Measurements from ENCODE around the gene ARV1. TPM values are rescaled to one million over a fixed set of nuclear protein-coding genes. Genes with fewer than 3 reads are reported as not detected.

Gene ARV1
- total RNA-seq, 1 donor = 20.3 TPM

DNA sequence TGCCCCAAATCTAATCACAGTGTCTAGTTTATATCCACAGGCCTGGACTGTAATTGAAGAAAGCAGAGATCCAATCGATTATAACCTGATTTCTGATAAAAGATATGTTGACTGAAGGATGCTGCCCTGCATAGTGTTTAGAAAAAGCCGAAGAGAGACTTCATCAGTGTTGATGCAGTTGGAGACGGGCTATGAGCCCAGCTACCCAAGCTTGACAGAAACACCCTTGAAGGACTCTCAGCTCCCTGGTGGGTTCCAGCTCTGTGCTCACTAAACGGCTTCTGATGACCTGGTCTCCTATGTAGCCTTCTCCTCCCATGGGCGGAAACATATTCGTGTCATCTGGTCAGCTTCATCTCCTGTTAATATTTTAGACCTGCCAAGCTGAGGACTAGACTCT lies 50.9 kb downstream of the ARV1 start:
- no peaks in the 10 kb centered on the region for H3K79me2 ChIP-seq (ENCODE audit: insufficient read depth, low read length)
- no peaks in the 10 kb centered on the region for H3K4me1 ChIP-seq (ENCODE audit: insufficient read depth, low read length)
- H4K20me1 ChIP-seq (ENCODE audit: insufficient read depth, low read length) = no peaks in the 10 kb centered on the region
- H3K36me3 ChIP-seq (ENCODE audit: insufficient read depth, low read length) = no peaks in the 10 kb centered on the region
- no peak for DNase-seq (ENCODE audit: insufficient read length, low spot score, missing footprints)
- TF ChIP-seq, protein P1, sequence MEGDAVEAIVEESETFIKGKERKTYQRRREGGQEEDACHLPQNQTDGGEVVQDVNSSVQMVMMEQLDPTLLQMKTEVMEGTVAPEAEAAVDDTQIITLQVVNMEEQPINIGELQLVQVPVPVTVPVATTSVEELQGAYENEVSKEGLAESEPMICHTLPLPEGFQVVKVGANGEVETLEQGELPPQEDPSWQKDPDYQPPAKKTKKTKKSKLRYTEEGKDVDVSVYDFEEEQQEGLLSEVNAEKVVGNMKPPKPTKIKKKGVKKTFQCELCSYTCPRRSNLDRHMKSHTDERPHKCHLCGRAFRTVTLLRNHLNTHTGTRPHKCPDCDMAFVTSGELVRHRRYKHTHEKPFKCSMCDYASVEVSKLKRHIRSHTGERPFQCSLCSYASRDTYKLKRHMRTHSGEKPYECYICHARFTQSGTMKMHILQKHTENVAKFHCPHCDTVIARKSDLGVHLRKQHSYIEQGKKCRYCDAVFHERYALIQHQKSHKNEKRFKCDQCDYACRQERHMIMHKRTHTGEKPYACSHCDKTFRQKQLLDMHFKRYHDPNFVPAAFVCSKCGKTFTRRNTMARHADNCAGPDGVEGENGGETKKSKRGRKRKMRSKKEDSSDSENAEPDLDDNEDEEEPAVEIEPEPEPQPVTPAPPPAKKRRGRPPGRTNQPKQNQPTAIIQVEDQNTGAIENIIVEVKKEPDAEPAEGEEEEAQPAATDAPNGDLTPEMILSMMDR (IDR thresholded peaks at IDR 0.05; ENCODE audit: extremely low read depth, low read depth, low read length) = no peak
- no peak overlapping the region for H3K27ac ChIP-seq (ENCODE audit: low read depth, low read length)
- H3K27me3 ChIP-seq (ENCODE audit: insufficient read depth, low read length) = no peaks in the 10 kb centered on the region
- H2AFZ ChIP-seq (ENCODE audit: low read length) = no peak overlapping the region
- no peak overlapping the region for H3K4me2 ChIP-seq (ENCODE audit: insufficient read depth, low read length)
- no peak overlapping the region for H3K4me3 ChIP-seq (ENCODE audit: insufficient read depth, low read length)
- no peaks in the 10 kb centered on the region for H3K9me3 ChIP-seq (ENCODE audit: low read depth, low read length)

DNA sequence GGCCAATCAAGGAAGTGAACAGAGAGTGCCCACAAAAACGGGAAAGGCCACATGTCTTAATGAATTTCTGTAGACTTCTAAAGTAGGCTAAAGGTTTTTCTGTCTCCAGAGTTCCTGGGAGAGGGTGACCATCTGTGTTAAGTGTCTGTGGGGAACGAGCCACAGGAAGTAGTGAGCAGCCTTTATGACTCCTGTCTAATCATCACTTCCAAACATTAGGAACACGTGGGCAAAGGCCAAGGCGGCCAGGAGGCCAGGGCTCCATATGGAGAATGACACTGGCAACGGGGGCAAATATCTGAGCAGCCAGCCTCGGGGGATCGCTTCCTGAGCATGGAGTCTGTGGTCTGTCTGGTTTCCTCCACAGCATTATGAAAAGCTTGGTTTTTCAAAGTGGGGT lies 54.1 kb downstream of the ARV1 start:
- Histone ChIP-seq H3K4me3 (ENCODE audit: insufficient read depth, low read length) (no peak overlapping the region), H3K36me3 (ENCODE audit: insufficient read depth, low read length) (no peaks in the 10 kb centered on the region), H3K9me3 (ENCODE audit: low read depth, low read length) (no peaks in the 10 kb centered on the region), H4K20me1 (ENCODE audit: insufficient read depth, low read length) (no peaks in the 10 kb centered on the region), H3K4me2 (ENCODE audit: insufficient read depth, low read length) (no peak overlapping the region), H3K79me2 (ENCODE audit: insufficient read depth, low read length) (no peaks in the 10 kb centered on the region), H3K4me1 (ENCODE audit: insufficient read depth, low read length) (no peaks in the 10 kb centered on the region), H2AFZ (ENCODE audit: low read length) (no peak overlapping the region), H3K27me3 (ENCODE audit: insufficient read depth, low read length) (peaks cover under 1% of the 10 kb centered on the region), H3K27ac (ENCODE audit: low read depth, low read length) (no peak overlapping the region)
- TF ChIP-seq, protein P1 (IDR thresholded peaks at IDR 0.05; ENCODE audit: extremely low read depth, low read depth, low read length) = no peak
- DNase-seq (ENCODE audit: insufficient read length, low spot score, missing footprints) = no peak

DNA sequence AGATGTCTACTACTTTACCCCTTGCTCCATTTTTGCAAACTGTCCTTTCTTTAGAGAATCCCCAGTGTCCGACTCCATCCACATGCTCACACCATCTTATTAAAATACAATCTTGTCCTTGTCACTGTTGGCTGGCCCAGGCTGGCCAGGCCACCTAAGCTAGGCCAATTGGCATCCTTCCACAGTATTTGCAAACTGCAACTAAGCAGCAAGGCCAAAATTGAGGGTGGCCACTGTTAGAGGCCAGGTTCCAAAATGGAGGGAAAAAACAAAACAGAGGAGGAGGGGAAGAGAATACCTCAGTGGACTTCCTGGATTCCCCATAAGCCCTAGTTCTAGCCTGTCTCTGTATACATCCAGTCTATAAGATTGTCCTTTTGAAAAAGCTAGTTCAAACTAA lies 56.9 kb downstream of the ARV1 start:
- no peak overlapping the region for H3K27ac ChIP-seq (ENCODE audit: low read depth, low read length)
- H3K4me3 ChIP-seq (ENCODE audit: insufficient read depth, low read length) = no peak overlapping the region
- H3K36me3 ChIP-seq (ENCODE audit: insufficient read depth, low read length) = no peaks in the 10 kb centered on the region
- no peak for DNase-seq (ENCODE audit: insufficient read length, low spot score, missing footprints)
- H4K20me1 ChIP-seq (ENCODE audit: insufficient read depth, low read length) = no peaks in the 10 kb centered on the region
- no peak overlapping the region for H3K4me2 ChIP-seq (ENCODE audit: insufficient read depth, low read length)
- H3K79me2 ChIP-seq (ENCODE audit: insufficient read depth, low read length) = no peaks in the 10 kb centered on the region
- TF ChIP-seq, protein P1 (IDR thresholded peaks at IDR 0.05; ENCODE audit: extremely low read depth, low read depth, low read length) = no peak
- H3K4me1 ChIP-seq (ENCODE audit: insufficient read depth, low read length) = peaks cover 6% of the 10 kb centered on the region
- H3K9me3 ChIP-seq (ENCODE audit: low read depth, low read length) = no peaks in the 10 kb centered on the region
- H2AFZ ChIP-seq (ENCODE audit: low read length) = no peak overlapping the region
- H3K27me3 ChIP-seq (ENCODE audit: insufficient read depth, low read length) = peaks cover 12% of the 10 kb centered on the region

DNA sequence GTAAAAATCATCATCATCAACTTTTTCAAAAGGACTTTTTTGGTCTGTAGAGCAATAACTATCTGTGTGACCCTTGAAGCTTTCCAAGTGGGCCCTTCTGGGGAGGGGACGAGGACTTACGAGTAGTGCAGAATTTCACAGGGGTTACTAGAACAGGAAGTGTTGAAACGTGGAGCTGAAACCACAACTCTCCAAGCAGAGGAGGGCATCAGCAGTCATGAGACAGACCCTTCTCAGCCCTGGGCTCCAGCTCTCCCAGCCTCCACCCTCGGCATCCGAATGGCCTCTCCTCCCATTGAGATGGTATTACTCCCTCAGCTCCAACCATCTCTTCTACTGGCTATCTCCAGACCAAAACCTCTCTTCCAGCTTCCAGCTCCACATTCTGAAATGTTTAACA lies 57.5 kb downstream of the ARV1 start:
- Histone ChIP-seq H4K20me1 (ENCODE audit: insufficient read depth, low read length) (no peaks in the 10 kb centered on the region), H3K36me3 (ENCODE audit: insufficient read depth, low read length) (no peaks in the 10 kb centered on the region), H3K79me2 (ENCODE audit: insufficient read depth, low read length) (no peaks in the 10 kb centered on the region), H3K4me2 (ENCODE audit: insufficient read depth, low read length) (no peak overlapping the region), H3K27me3 (ENCODE audit: insufficient read depth, low read length) (peaks cover 12% of the 10 kb centered on the region), H3K27ac (ENCODE audit: low read depth, low read length) (no peak overlapping the region), H2AFZ (ENCODE audit: low read length) (no peak overlapping the region), H3K4me3 (ENCODE audit: insufficient read depth, low read length) (no peak overlapping the region), H3K9me3 (ENCODE audit: low read depth, low read length) (no peaks in the 10 kb centered on the region), H3K4me1 (ENCODE audit: insufficient read depth, low read length) (peaks cover 6% of the 10 kb centered on the region)
- no peak for DNase-seq (ENCODE audit: insufficient read length, low spot score, missing footprints)
- TF ChIP-seq, protein P1 (IDR thresholded peaks at IDR 0.05; ENCODE audit: extremely low read depth, low read depth, low read length) = no peak

Data from osteoblast (primary cell).